Measurements from ENCODE around the gene TNFRSF8. TPM values are rescaled to one million over a fixed set of nuclear protein-coding genes. Genes with fewer than 3 reads are reported as not detected.

The TNFRSF8 gene
- total RNA-seq, 1 donor from 2014 or later, result 0.35 TPM

DNA sequence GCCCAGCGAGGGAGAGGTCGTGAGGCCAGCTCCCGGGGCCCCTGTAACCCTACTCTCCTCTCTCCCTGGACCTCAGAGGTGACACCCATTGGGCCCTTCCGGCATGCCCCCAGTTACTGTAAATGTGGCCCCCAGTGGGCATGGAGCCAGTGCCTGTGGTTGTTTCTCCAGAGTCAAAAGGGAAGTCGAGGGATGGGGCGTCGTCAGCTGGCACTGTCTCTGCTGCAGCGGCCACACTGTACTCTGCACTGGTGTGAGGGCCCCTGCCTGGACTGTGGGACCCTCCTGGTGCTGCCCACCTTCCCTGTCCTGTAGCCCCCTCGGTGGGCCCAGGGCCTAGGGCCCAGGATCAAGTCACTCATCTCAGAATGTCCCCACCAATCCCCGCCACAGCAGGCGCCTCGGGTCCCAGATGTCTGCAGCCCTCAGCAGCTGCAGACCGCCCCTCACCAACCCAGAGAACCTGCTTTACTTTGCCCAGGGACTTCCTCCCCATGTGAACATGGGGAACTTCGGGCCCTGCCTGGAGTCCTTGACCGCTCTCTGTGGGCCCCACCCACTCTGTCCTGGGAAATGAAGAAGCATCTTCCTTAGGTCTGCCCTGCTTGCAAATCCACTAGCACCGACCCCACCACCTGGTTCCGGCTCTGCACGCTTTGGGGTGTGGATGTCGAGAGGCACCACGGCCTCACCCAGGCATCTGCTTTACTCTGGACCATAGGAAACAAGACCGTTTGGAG lies 80.0 kb downstream of the TNFRSF8 start:
- no peak overlapping the region for H3K4me3 ChIP-seq (ENCODE audit: low read depth, low read length)
- TF ChIP-seq CTCF (conservative IDR thresholded peaks at IDR 0.05; ENCODE audit: low read depth, low read length), result no peak
- no peak for DNase-seq (ENCODE audit: low read depth)

GRCh38 chr1:12143631-12144155 lies 80.6 kb downstream of the TNFRSF8 start:
- no peak for TF ChIP-seq CTCF (conservative IDR thresholded peaks at IDR 0.05; ENCODE audit: low read depth, low read length)
- H3K4me3 ChIP-seq (ENCODE audit: low read depth, low read length), result no peak overlapping the region

DNA sequence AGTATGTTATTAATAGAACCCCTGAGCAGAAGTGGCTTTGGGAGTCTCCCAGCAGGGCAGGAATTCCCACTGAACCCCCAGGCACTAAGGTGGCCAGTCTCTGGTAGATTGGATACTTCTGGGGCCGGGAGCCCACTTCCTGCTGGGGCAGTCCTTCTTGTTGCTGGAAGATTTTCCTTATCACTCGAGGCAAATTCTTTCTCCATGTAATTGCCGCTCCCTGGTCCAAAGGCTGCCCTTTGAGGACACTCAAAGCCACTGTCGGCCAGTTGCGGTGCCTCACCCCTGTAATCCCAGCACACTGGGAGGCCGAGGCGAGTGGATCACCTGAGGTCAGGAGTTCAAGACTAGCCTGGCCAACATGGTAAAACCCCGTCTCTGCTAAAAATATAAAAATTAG lies 81.1 kb downstream of the TNFRSF8 start:
- no peak overlapping the region for H3K4me3 ChIP-seq (ENCODE audit: low read depth, low read length)
- TF ChIP-seq CTCF (conservative IDR thresholded peaks at IDR 0.05; ENCODE audit: low read depth, low read length), result no peak
- DNase-seq (ENCODE audit: low read depth), result no peak

More at GRCh38 chr1:12143631-12144155, 80.6 kb downstream of the TNFRSF8 start:
- DNase-seq (ENCODE audit: low read depth), result no peak

DNA sequence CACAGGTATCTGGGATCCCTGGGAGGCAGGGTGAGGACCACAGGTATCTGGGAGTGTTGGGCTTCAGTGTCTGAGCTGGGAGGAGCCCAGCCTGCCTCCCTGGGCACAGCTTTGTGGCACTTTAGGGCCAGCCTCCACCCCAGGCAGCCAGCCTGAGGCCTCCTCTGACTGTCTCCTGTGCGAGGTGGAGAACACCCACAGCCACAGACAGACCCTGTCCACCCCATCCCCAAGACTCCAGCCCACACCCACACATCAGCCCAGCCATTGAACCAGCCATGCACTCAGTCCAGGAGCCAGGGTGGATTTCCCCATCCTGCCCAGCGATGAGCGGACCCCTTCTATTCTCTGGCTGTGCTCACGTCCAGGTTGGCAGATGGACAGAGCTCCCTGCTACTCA lies 81.9 kb downstream of the TNFRSF8 start:
- no peak for DNase-seq (ENCODE audit: low read depth)
- TF ChIP-seq CTCF (conservative IDR thresholded peaks at IDR 0.05; ENCODE audit: low read depth, low read length), result no peak
- H3K4me3 ChIP-seq (ENCODE audit: low read depth, low read length), result no peak overlapping the region

- no peak overlapping the region for H3K4me3 ChIP-seq (ENCODE audit: low read depth, low read length)
- no peak for DNase-seq (ENCODE audit: low read depth)
- TF ChIP-seq CTCF (conservative IDR thresholded peaks at IDR 0.05; ENCODE audit: low read depth, low read length), result no peak
Measured at GRCh38 chr1:12145616-12146342, 82.7 kb downstream of the TNFRSF8 start.

- TF ChIP-seq CTCF (conservative IDR thresholded peaks at IDR 0.05; ENCODE audit: low read depth, low read length), result no peak
- DNase-seq (ENCODE audit: low read depth), result no peak
Measured at GRCh38 chr1:12146343-12147112, 83.4 kb downstream of the TNFRSF8 start.

More at GRCh38 chr1:12146343-12147112, 83.4 kb downstream of the TNFRSF8 start:
- no peak overlapping the region for H3K4me3 ChIP-seq (ENCODE audit: low read depth, low read length)
